ENCODE measurements around the gene SPTBN5.
"Not testable (repeated sequence)": the region's sequence is repeated elsewhere in the genome, so short reads cannot be mapped to it uniquely, and the experiment has no call there.

SPTBN5 gene

GRCh38 chr15:41843571-41843970 is 50.3 kb downstream of the SPTBN5 start:
- no peak for DNase-seq (ENCODE audit: low read depth)

- no peak for DNase-seq (ENCODE audit: low read depth)
These were observed 51.6 kb downstream of the SPTBN5 start for GRCh38 chr15:41842229-41842628.

- DNase-seq (ENCODE audit: low read depth): no peak
These were observed 52.7 kb downstream of the SPTBN5 start for GRCh38 chr15:41841131-41841530.

- DNase-seq (ENCODE audit: low read depth): no peak
These were observed 53.2 kb downstream of the SPTBN5 start for GRCh38 chr15:41840673-41841072.

- no peak for DNase-seq (ENCODE audit: low read depth)
These were observed 53.9 kb downstream of the SPTBN5 start for GRCh38 chr15:41839781-41840491.

GRCh38 chr15:41838400-41838897 is 55.4 kb downstream of the SPTBN5 start, which contains the start of gene PLA2G4B:
PLA2G4B (plus strand) TSS chr15:41838847; CDS start chr15:41838914, 67 bp downstream.
- no peak for DNase-seq (ENCODE audit: low read depth)

GRCh38 chr15:41836713-41837454 is 57.0 kb downstream of the SPTBN5 start:
- no peak for DNase-seq (ENCODE audit: low read depth)

- no peak for DNase-seq (ENCODE audit: low read depth)
These were observed 57.8 kb downstream of the SPTBN5 start for GRCh38 chr15:41836073-41836472.

GRCh38 chr15:41834096-41834495 is 59.8 kb downstream of the SPTBN5 start:
- no peak for DNase-seq (ENCODE audit: low read depth)

- DNase-seq (ENCODE audit: low read depth): no peak
These were observed 61.0 kb downstream of the SPTBN5 start for GRCh38 chr15:41832875-41833274.

- DNase-seq (ENCODE audit: low read depth): no peak
These were observed 61.6 kb downstream of the SPTBN5 start for GRCh38 chr15:41832208-41832607.

- not testable (repeated sequence) for DNase-seq (ENCODE audit: low read depth)
These were observed 62.6 kb downstream of the SPTBN5 start for GRCh38 chr15:41831291-41831690.

GRCh38 chr15:41829959-41830646 is 63.8 kb downstream of the SPTBN5 start:
- DNase-seq (ENCODE audit: low read depth): no peak

GRCh38 chr15:41828807-41829141 is 65.1 kb downstream of the SPTBN5 start:
- no peak for DNase-seq (ENCODE audit: low read depth)

- DNase-seq (ENCODE audit: low read depth): peak; percentile 47
These were observed 65.7 kb downstream of the SPTBN5 start, which contains the start of gene JMJD7 for GRCh38 chr15:41827880-41828806. JMJD7 (plus strand) TSS chr15:41828092; CDS start chr15:41828125, 33 bp downstream.

- no peak for DNase-seq (ENCODE audit: low read depth)
These were observed 66.5 kb downstream of the SPTBN5 start for GRCh38 chr15:41827290-41827879.

GRCh38 chr15:41825572-41826535 is 68.0 kb downstream of the SPTBN5 start:
- DNase-seq (ENCODE audit: low read depth): no peak

GRCh38 chr15:41825145-41825544 is 68.7 kb downstream of the SPTBN5 start:
- DNase-seq (ENCODE audit: low read depth): no peak

GRCh38 chr15:41824062-41824745 is 69.6 kb downstream of the SPTBN5 start:
- no peak for DNase-seq (ENCODE audit: low read depth)
